Gastroesophageal sphincter (tissue), 4 donors: ENCODE measurements around the gene SUGCT. TPM values are rescaled to one million over a fixed set of nuclear protein-coding genes. Genes with fewer than 3 reads are reported as not detected.

Source experiments
- ATAC-seq: fragments of 150-250 bp; one replicate; pipeline ENCODE4 v1.9.1; 2016; ENCODE audit warnings: mild to moderate bottlenecking, moderate library complexity
- H3K27ac ChIP-seq, 4 donors: fragments of 200-600 bp; sonication (generic) in 3 of 4; 1 replicate in 3 of 4; 2 replicates in 1 of 4; pipeline ENCODE4 v1.5.1; 2016 to 2019
- H3K27me3 ChIP-seq: fragments of 200-600 bp; sonication (generic); one replicate; pipeline ENCODE4 v1.5.1; 2019
- H3K36me3 ChIP-seq, 2 donors: fragments of 200-600 bp; sonication (generic); one replicate each; pipeline ENCODE4 v1.5.1; 2019; ENCODE audit warnings: control low read depth in 1 of 2
- H3K4me1 ChIP-seq, 3 donors: fragments of 200-600 bp; sonication (generic); 1 replicate in 2 of 3; 2 replicates in 1 of 3; pipeline ENCODE4 v1.5.1; 2016 to 2019; ENCODE audit warnings: control low read depth in 2 of 3
- H3K4me3 ChIP-seq, 2 donors: fragments of 200-600 bp; sonication (generic); one replicate each; pipeline ENCODE4 v1.5.1; 2019; ENCODE audit warnings: mild to moderate bottlenecking in 1 of 2, moderate library complexity in 1 of 2
- H3K9me3 ChIP-seq, 3 donors: fragments of 200-600 bp; sonication (generic); one replicate each; pipeline ENCODE4 v1.5.1; 2017 to 2019; ENCODE audit warnings: control low read depth in 2 of 3
- CTCF ChIP-seq, 4 experiments: fragments of 200-600 bp in 2 of 4; fragments of 450-650 bp in 2 of 4; sonication (generic) in 1 of 4; IDR thresholded peaks; one replicate each; pipeline ENCODE4 v1.5.1; 2017 to 2019; ENCODE audit warnings: antibody characterized with exemption in 4 of 4, mild to moderate bottlenecking in 2 of 4, moderate library complexity in 2 of 4
- EP300 ChIP-seq: sonication (generic); formaldehyde crosslinking; IDR thresholded peaks from one replicate; pipeline ENCODE4 v1.6.1; 2017; ENCODE audit warnings: antibody characterized with exemption, mild to moderate bottlenecking
- POLR2A ChIP-seq, 2 donors: fragments of 450-650 bp; IDR thresholded peaks; one replicate each; pipeline ENCODE4 v1.6.1; 2017; ENCODE audit warnings: antibody characterized with exemption in 2 of 2, mild to moderate bottlenecking in 2 of 2, moderate library complexity in 1 of 2
- POLR2AphosphoS5 ChIP-seq: sonication (generic); formaldehyde crosslinking; IDR thresholded peaks from one replicate; pipeline ENCODE4 v1.6.1; 2017; ENCODE audit warnings: antibody characterized with exemption
- WGBS, 2 donors: methylation state at CpG; one replicate each; pipeline ENCODE4 v1.1.5; 2018; ENCODE audit warnings: low coverage in 1 of 2; 5-methylcytosine and 5-hydroxymethylcytosine counted together
- total RNA-seq, 4 donors: library from RNA; depleted of rRNA; stranded (reverse); fragments of >200 nt; gene quantifications; one replicate each; pipeline ENCODE4 v1.1.0, GENCODE V29; 2016

The SUGCT gene
- total RNA-seq, 4 donors from 2014 or later: 1.2 to 17.3 (median 10.8) TPM

GRCh38 chr7:40310258-40310657 lies 175.5 kb downstream of the SUGCT start:
- no peak overlapping the region for H3K4me3 ChIP-seq
- no peaks in the 10 kb centered on the region for H3K9me3 ChIP-seq
- H3K27me3 ChIP-seq: no peaks in the 10 kb centered on the region
- no peak for ATAC-seq
- 61 to 85% methylated on average over 3 to 4 of the region's 4 CpGs for WGBS, 2 donors
- no peak for TF ChIP-seq EP300
- TF ChIP-seq CTCF (IDR thresholded peaks at IDR 0.05): no peak
- no peak for TF ChIP-seq POLR2AphosphoS5
- no peak for TF ChIP-seq POLR2A (IDR thresholded peaks at IDR 0.05)
- H3K27ac ChIP-seq: no peak overlapping the region
- H3K36me3 ChIP-seq: no peaks in the 10 kb centered on the region
- no peaks in the 10 kb centered on the region for H3K4me1 ChIP-seq

- no peak for ATAC-seq
- TF ChIP-seq POLR2A (IDR thresholded peaks at IDR 0.05) (no peak), EP300 (no peak), POLR2AphosphoS5 (no peak), CTCF (IDR thresholded peaks at IDR 0.05) (no peak)
- H3K4me1 ChIP-seq: no peaks in the 10 kb centered on the region
- no peaks in the 10 kb centered on the region for H3K36me3 ChIP-seq
- H3K4me3 ChIP-seq: no peak overlapping the region
- no peaks in the 10 kb centered on the region for H3K27me3 ChIP-seq
- no peaks in the 10 kb centered on the region for H3K9me3 ChIP-seq
- no peak overlapping the region for H3K27ac ChIP-seq
- WGBS, 2 donors: 89% methylated on average over 3 of the region's 3 CpGs
These were observed 176.5 kb downstream of the SUGCT start for GRCh38 chr7:40311307-40311706.

GRCh38 chr7:40315277-40315676 lies 180.5 kb downstream of the SUGCT start:
- no peaks in the 10 kb centered on the region for H3K27me3 ChIP-seq
- H3K36me3 ChIP-seq: no peaks in the 10 kb centered on the region
- ATAC-seq: no peak
- H3K4me3 ChIP-seq: no peak overlapping the region
- H3K4me1 ChIP-seq: no peaks in the 10 kb centered on the region
- 88 to 90% methylated on average over 1 to 2 of the region's 2 CpGs for WGBS, 2 donors
- no peaks in the 10 kb centered on the region for H3K9me3 ChIP-seq
- H3K27ac ChIP-seq: no peak overlapping the region
- no peak for TF ChIP-seq EP300
- no peak for TF ChIP-seq POLR2A (IDR thresholded peaks at IDR 0.05)
- TF ChIP-seq CTCF (IDR thresholded peaks at IDR 0.05): no peak
- TF ChIP-seq POLR2AphosphoS5: no peak

GRCh38 chr7:40316176-40316575 lies 181.4 kb downstream of the SUGCT start:
- ATAC-seq: no peak
- no peaks in the 10 kb centered on the region for H3K4me1 ChIP-seq
- no peak overlapping the region for H3K4me3 ChIP-seq
- H3K9me3 ChIP-seq: no peaks in the 10 kb centered on the region
- 62 to 69% methylated on average over 3 of the region's 3 CpGs for WGBS, 2 donors
- TF ChIP-seq POLR2AphosphoS5 (no peak), CTCF (IDR thresholded peaks at IDR 0.05) (no peak), POLR2A (IDR thresholded peaks at IDR 0.05) (no peak), EP300 (no peak)
- no peaks in the 10 kb centered on the region for H3K36me3 ChIP-seq
- no peaks in the 10 kb centered on the region for H3K27me3 ChIP-seq
- H3K27ac ChIP-seq: no peak overlapping the region

- Histone ChIP-seq H3K4me3 (no peak overlapping the region), H3K36me3 (no peaks in the 10 kb centered on the region), H3K9me3 (no peaks in the 10 kb centered on the region), H3K27ac (no peak overlapping the region), H3K27me3 (no peaks in the 10 kb centered on the region), H3K4me1 (peaks cover 2 to 17% (median 2%) of the 10 kb centered on the region in 3 donors)
- TF ChIP-seq EP300 (no peak), CTCF (IDR thresholded peaks at IDR 0.05) (no peak), POLR2A (IDR thresholded peaks at IDR 0.05) (no peak), POLR2AphosphoS5 (no peak)
- no peak for ATAC-seq
These were observed 190.1 kb downstream of the SUGCT start for GRCh38 chr7:40324914-40325313.
